AG09309 (cell line): Measurements from ENCODE around the gene SEMA6C.
"Not testable (repeated sequence)": the region's sequence is repeated elsewhere in the genome, so short reads cannot be mapped to it uniquely, and the experiment has no call there.

ENCODE experiments used
- DNase-seq: peaks from one replicate; pipeline ENCODE4 v3.0.0-alpha.2; 2010; ENCODE audit warnings: low read depth
- H3K4me3 ChIP-seq: 2 replicates; pipeline ENCODE4 v1.5.1; 2011; ENCODE audit warnings: mild to moderate bottlenecking, low read depth, low read length, moderate library complexity; ENCODE audit not compliant: control insufficient read depth
- CTCF ChIP-seq: IDR thresholded peaks from 2 replicates; pipeline ENCODE4 v1.5.1; 2011; ENCODE audit warnings: mild to moderate bottlenecking, low read depth, low read length, inconsistent platforms; ENCODE audit not compliant: insufficient read depth, control insufficient read depth; ENCODE audit errors: missing control alignments

SEMA6C gene

GRCh38 chr1:151098126-151098525 is 48.3 kb downstream of the SEMA6C start:
- DNase-seq = no peak
- no peak for TF ChIP-seq CTCF
- no peak overlapping the region for H3K4me3 ChIP-seq

GRCh38 chr1:151097426-151097825 is 49.0 kb downstream of the SEMA6C start:
- not testable (repeated sequence) for DNase-seq, H3K4me3 ChIP-seq

- H3K4me3 ChIP-seq = no peak overlapping the region
Observed at GRCh38 chr1:151085953-151086559, 60.4 kb downstream of the SEMA6C start.

More at GRCh38 chr1:151085953-151086559, 60.4 kb downstream of the SEMA6C start:
- DNase-seq = no peak
- TF ChIP-seq CTCF = no peak
